Measurements from ENCODE around the gene BIN2.

- TF ChIP-seq POLR2A (IDR thresholded peaks at IDR 0.05; ENCODE audit: low read depth, low read length) (no peak), TAF1 (IDR thresholded peaks at IDR 0.05; ENCODE audit: low read depth, low read length) (no peak)
Measured at GRCh38 chr12:51318846-51319599, 5.0 kb downstream of the BIN2 start.

All from GM12891 (cell line).